Activated T-helper 1 cell treated with anti-CD3 and anti-CD28 coated beads, Interleukin-12 subunit alpha, Interleukin-12 subunit beta, Interleukin-2, Interleukin-4 antibody, amounts not matched to agents 30 ng/mL and 10 ng/mL and 1 ng/mL, durations not matched to agents 14 hours and 24 hours and 36 hours (primary cell): ENCODE results near the gene EP400. TPM values are rescaled to one million over a fixed set of nuclear protein-coding genes. Genes with fewer than 3 reads are reported as not detected.
"Not testable (repeated sequence)": the region's sequence is repeated elsewhere in the genome, so short reads cannot be mapped to it uniquely, and the experiment has no call there.

Experiments used
- DNase-seq: peaks from one replicate; pipeline ENCODE4 v3.0.0; 2021; ENCODE audit warnings: low spot score
- H3K27ac Mint-ChIP-seq: one replicate; pipeline ENCODE4 v1.8.0; 2021; ENCODE audit warnings: mild to moderate bottlenecking, mixed read lengths
- H3K27me3 Mint-ChIP-seq: one replicate; pipeline ENCODE4 v1.8.0; 2022; ENCODE audit warnings: mild to moderate bottlenecking, moderate library complexity, mixed read lengths; ENCODE audit not compliant: insufficient read depth
- H3K36me3 Mint-ChIP-seq: one replicate; pipeline ENCODE4 v1.8.0; 2021; ENCODE audit warnings: low read depth, mixed read lengths
- H3K4me1 Mint-ChIP-seq: one replicate; pipeline ENCODE4 v1.8.0; 2021; ENCODE audit warnings: low read depth, mixed read lengths
- H3K4me3 Mint-ChIP-seq: one replicate; pipeline ENCODE4 v1.8.0; 2021; ENCODE audit warnings: mild to moderate bottlenecking, moderate library complexity, mixed read lengths
- H3K9me3 Mint-ChIP-seq: one replicate; pipeline ENCODE4 v1.8.0; 2021; ENCODE audit warnings: mixed read lengths
- intact Hi-C: fragments of 100-400 bp; cut with micrococcal nuclease; formaldehyde crosslinking; loops from one replicate; pipeline ENCODE4 v1.15.1; 2024
- total RNA-seq: library from RNA; stranded (reverse); gene quantifications from 2 replicates; pipeline ENCODE4 v1.2.3, GENCODE V29; 2022

EP400 gene
- total RNA-seq, 1 donor from 2014 or later, result 66.6 TPM

GRCh38 chr12:132075714-132076553, 126.2 kb downstream of the EP400 start:
- Mint-ChIP-seq H3K27me3 (no peaks in the 10 kb centered on the region), H3K27ac (peak overlapping the region; percentile 23), H3K4me3 (no peak overlapping the region), H3K4me1 (peaks cover 7% of the 10 kb centered on the region), H3K36me3 (peaks cover 35% of the 10 kb centered on the region), H3K9me3 (no peaks in the 10 kb centered on the region)
- intact Hi-C loops, result no loop called here
- no peak for DNase-seq

GRCh38 chr12:132076711-132077110, 127.0 kb downstream of the EP400 start:
- intact Hi-C loops, result no loop called here
- H3K4me1 Mint-ChIP-seq, result peaks cover under 1% of the 10 kb centered on the region
- DNase-seq, result no peak
- no peaks in the 10 kb centered on the region for H3K9me3 Mint-ChIP-seq
- H3K27ac Mint-ChIP-seq, result no peak overlapping the region
- peaks cover 27% of the 10 kb centered on the region for H3K36me3 Mint-ChIP-seq
- no peaks in the 10 kb centered on the region for H3K27me3 Mint-ChIP-seq
- H3K4me3 Mint-ChIP-seq, result no peak overlapping the region

GRCh38 chr12:132077322-132078100, 127.8 kb downstream of the EP400 start:
- Mint-ChIP-seq H3K27me3 (no peaks in the 10 kb centered on the region), H3K4me3 (no peak overlapping the region), H3K9me3 (no peaks in the 10 kb centered on the region), H3K4me1 (no peaks in the 10 kb centered on the region), H3K27ac (no peak overlapping the region), H3K36me3 (peaks cover 23% of the 10 kb centered on the region)
- no peak for DNase-seq
- intact Hi-C loops, result no loop called here

GRCh38 chr12:132078190-132078589, 128.4 kb downstream of the EP400 start:
- no peak overlapping the region for H3K27ac Mint-ChIP-seq
- H3K9me3 Mint-ChIP-seq, result no peaks in the 10 kb centered on the region
- intact Hi-C loops, result no loop called here
- H3K4me3 Mint-ChIP-seq, result no peak overlapping the region
- DNase-seq, result no peak
- H3K4me1 Mint-ChIP-seq, result peaks cover under 1% of the 10 kb centered on the region
- H3K36me3 Mint-ChIP-seq, result peaks cover 25% of the 10 kb centered on the region
- no peaks in the 10 kb centered on the region for H3K27me3 Mint-ChIP-seq

- DNase-seq, result no peak
- intact Hi-C loops, result no loop called here
- no peak overlapping the region for H3K27ac Mint-ChIP-seq
- peaks cover 24% of the 10 kb centered on the region for H3K36me3 Mint-ChIP-seq
- H3K4me1 Mint-ChIP-seq, result peaks cover 9% of the 10 kb centered on the region
- H3K9me3 Mint-ChIP-seq, result no peaks in the 10 kb centered on the region
- H3K4me3 Mint-ChIP-seq, result no peak overlapping the region
- H3K27me3 Mint-ChIP-seq, result no peaks in the 10 kb centered on the region
Measured at GRCh38 chr12:132079200-132079599, 129.5 kb downstream of the EP400 start.

- Mint-ChIP-seq H3K27ac (no peak overlapping the region), H3K9me3 (no peaks in the 10 kb centered on the region), H3K27me3 (no peaks in the 10 kb centered on the region), H3K4me3 (no peak overlapping the region), H3K4me1 (peaks cover 9% of the 10 kb centered on the region), H3K36me3 (peaks cover 20% of the 10 kb centered on the region)
- DNase-seq, result no peak
- intact Hi-C loops, result loop anchor here (10.0 kb wide), 3 partner anchors 365 to 1205 kb away; partner anchors contain the start of genes RAN and SFSWAP
Measured at GRCh38 chr12:132079695-132080094, 130.0 kb downstream of the EP400 start.

- H3K4me3 Mint-ChIP-seq, H3K27ac Mint-ChIP-seq, H3K27me3 Mint-ChIP-seq, DNase-seq, H3K9me3 Mint-ChIP-seq: not testable (repeated sequence)
- intact Hi-C loops, result loop anchor here (10.0 kb wide), 3 partner anchors 366 to 1206 kb away; partner anchors contain the start of genes RAN and SFSWAP
- peaks cover 16% of the 10 kb centered on the region for H3K4me1 Mint-ChIP-seq
- H3K36me3 Mint-ChIP-seq, result peaks cover 24% of the 10 kb centered on the region
Measured at GRCh38 chr12:132080515-132080914, 130.8 kb downstream of the EP400 start.

GRCh38 chr12:132081423-132081822, 131.7 kb downstream of the EP400 start:
- intact Hi-C loops, result loop anchor here (10.0 kb wide), 3 partner anchors 367 to 1207 kb away; partner anchors contain the start of genes RAN and SFSWAP
- Mint-ChIP-seq H3K27me3 (no peaks in the 10 kb centered on the region), H3K4me3 (no peak overlapping the region), H3K27ac (no peak overlapping the region), H3K36me3 (peaks cover 21% of the 10 kb centered on the region), H3K9me3 (no peaks in the 10 kb centered on the region), H3K4me1 (peaks cover 23% of the 10 kb centered on the region)
- no peak for DNase-seq

GRCh38 chr12:132083614-132083940, 133.8 kb downstream of the EP400 start:
- H3K36me3 Mint-ChIP-seq, result peaks cover 16% of the 10 kb centered on the region

GRCh38 chr12:132083941-132084620, 134.3 kb downstream of the EP400 start:
- H3K27me3 Mint-ChIP-seq, result no peaks in the 10 kb centered on the region
- peaks cover 27% of the 10 kb centered on the region for H3K4me1 Mint-ChIP-seq
- H3K4me3 Mint-ChIP-seq, result peak overlapping the region; percentile 97
- no peaks in the 10 kb centered on the region for H3K9me3 Mint-ChIP-seq
- H3K36me3 Mint-ChIP-seq, result peaks cover 16% of the 10 kb centered on the region
- peak; percentile 87 for DNase-seq
- H3K27ac Mint-ChIP-seq, result peak overlapping the region; percentile 96
- intact Hi-C loops, result loop anchor here (1.0 to 10.0 kb wide), 10 partner anchors 60 to 1209 kb away; partner anchors contain the start of genes DDX51, EP400, FBRSL1 and NOC4L

More at GRCh38 chr12:132083614-132083940, 133.8 kb downstream of the EP400 start:
- Mint-ChIP-seq H3K4me1 (peaks cover 27% of the 10 kb centered on the region), H3K27me3 (no peaks in the 10 kb centered on the region), H3K9me3 (no peaks in the 10 kb centered on the region), H3K4me3 (peak overlapping the region; percentile 97), H3K27ac (peak overlapping the region; percentile 96)
- intact Hi-C loops, result loop anchor here (10.0 kb wide), 3 partner anchors 369 to 1209 kb away; partner anchors contain the start of genes RAN and SFSWAP
- no peak for DNase-seq

- peaks cover 22% of the 10 kb centered on the region for H3K36me3 Mint-ChIP-seq
- peak overlapping the region; percentile 95 for H3K4me3 Mint-ChIP-seq
- no peaks in the 10 kb centered on the region for H3K9me3 Mint-ChIP-seq
- peak overlapping the region; percentile 92 for H3K27ac Mint-ChIP-seq
- peak; percentile 41 for DNase-seq
- H3K27me3 Mint-ChIP-seq, result no peaks in the 10 kb centered on the region
- intact Hi-C loops, result loop anchor here (1.0 to 10.0 kb wide), 10 partner anchors 60 to 1210 kb away; partner anchors contain the start of genes DDX51, EP400, FBRSL1 and NOC4L
- peaks cover 27% of the 10 kb centered on the region for H3K4me1 Mint-ChIP-seq
Measured at GRCh38 chr12:132084621-132085290, 135.0 kb downstream of the EP400 start.

GRCh38 chr12:132085291-132085635, 135.5 kb downstream of the EP400 start:
- Mint-ChIP-seq H3K27me3 (no peaks in the 10 kb centered on the region), H3K9me3 (no peaks in the 10 kb centered on the region), H3K36me3 (peaks cover 26% of the 10 kb centered on the region), H3K27ac (peak overlapping the region; percentile 92), H3K4me1 (peaks cover 27% of the 10 kb centered on the region), H3K4me3 (peak overlapping the region; percentile 95)
- peak; percentile 2 for DNase-seq
- intact Hi-C loops, result loop anchor here (2.0 to 10.0 kb wide), 5 partner anchors 370 to 1210 kb away; partner anchors contain the start of genes FBRSL1, POLE, PXMP2 and RAN
